Measurements from ENCODE around the gene FAM118A.
"Not testable (repeated sequence)": the region's sequence is repeated elsewhere in the genome, so short reads cannot be mapped to it uniquely, and the experiment has no call there.

The FAM118A gene

DNA sequence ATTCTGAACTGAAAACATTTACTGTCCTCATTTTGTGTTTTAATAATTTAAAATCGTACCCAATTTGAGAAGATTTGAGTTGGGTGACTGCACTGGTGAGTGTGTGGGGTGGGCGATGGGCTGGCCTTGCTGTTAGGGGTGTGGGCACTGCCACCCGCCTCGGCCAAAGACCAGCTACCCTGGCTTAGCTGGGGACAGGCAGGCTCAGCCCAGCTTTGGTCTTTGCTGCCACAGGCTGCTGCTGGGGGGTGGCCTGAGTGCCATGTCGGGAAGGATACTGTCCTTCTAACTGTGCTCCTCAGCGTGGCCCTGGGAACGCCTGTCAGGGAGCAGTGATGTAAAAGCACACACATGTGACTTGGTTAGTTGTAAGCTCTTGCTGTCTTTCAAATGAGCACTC lies 22.3 kb downstream of the FAM118A start:
- DNase-seq: no peak

DNA sequence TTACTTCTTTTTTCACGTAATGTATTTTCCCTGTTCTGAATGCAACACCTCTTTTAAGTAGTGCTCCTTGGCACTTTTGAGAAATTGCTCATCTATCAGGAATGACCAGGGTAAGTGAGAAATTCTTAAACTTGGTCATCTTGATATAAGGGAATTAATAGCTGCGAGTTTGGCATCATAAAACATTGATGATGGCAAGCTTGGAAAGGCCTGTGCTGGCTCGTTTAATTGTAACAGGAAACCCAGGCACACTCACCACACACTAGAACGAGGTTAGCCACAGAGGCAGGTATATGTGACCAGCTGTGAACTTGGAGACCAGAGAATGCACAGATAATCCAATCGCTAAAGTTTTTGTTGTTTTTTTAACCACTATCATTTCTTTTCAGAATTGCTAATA lies 24.3 kb downstream of the FAM118A start:
- no peak for DNase-seq

DNA sequence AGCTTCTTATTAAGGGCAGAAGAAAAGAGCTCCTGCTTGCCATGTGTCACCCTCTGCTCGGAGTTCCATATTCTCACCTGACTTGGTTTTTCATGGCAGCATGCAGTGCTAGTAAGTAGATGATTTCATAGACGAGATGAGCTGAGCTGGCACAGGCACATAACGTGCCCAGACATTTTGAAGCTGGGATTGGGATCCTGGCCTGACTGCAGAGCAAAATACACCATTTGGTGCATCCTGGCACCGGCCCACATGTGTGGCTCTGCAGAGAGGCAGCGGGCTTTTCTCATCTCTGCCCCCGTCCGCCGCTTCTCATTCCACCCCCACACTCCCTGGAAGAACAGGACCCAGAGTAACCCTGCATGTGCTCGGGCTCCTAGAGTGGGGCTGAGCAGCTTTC lies 24.8 kb downstream of the FAM118A start:
- no peak for DNase-seq

DNA sequence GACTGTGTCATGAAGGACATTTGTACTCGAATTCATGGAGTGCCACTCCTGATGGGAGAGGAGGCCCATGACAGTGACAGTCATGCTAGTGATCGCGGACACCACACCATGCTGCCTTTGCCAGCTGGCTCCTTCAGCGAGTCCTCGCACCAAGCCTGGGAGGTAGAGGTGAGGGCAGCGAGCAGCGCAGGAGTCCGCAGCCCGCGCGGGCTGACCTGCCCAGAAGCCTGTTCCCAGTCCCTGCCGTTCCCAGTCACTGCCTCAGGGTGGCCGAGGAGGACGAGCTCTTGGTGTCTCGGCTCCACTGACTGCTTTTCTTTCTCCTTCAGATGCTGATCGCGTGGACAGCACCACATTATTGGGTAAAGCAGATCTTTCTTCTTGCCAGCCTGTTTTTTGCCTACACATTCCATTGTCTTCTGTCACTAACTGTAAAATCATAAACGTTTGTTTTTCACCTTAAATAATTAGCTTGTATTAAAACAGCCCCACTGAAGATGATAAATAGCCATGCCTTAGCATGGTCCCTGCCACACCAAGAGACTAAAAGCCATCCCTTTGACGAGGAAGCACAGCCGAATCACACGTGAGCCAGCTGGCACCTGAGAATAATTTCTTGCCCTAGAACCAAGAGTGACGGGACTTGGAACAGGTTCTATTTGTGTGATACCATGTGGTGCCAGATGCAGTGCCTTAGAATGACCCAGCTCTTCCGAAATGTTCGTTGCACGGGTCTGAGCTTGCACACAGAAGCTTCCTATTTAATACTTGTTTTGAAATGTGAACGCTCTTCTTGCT lies 25.5 kb downstream of the FAM118A start:
- no peak for DNase-seq

DNA sequence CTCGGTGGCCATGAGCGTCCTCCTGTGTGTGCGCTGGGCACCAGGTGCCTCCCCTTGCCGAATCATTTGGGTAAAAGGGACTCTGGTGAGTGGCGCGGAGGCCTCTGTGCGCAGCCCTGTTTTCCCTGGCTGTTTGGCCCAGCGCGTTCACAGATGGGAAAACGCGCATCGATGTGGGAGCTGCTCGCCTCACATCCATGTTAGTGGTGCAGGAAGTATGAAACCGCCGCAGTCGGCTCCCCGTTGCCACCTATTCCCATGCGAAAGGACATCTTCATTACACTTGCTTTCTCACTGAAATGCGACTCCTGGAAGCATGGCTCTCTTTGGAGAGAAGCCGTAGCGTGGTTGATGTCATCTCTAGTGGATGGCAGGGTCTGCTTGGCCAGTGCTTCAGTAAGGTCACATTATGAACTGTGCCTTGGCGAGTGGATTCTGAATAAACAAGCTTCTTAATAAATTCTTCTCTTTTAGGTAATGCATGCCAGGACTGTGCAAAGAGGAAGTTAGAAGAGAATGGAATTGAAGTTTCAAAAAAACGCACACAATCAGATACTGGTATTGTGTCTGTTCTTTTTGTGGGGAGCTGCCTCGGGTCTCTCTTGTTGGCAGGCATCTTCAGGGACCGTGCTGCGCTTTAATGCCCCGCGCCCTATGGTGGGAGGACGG lies 26.3 kb downstream of the FAM118A start:
- DNase-seq: no peak

DNA sequence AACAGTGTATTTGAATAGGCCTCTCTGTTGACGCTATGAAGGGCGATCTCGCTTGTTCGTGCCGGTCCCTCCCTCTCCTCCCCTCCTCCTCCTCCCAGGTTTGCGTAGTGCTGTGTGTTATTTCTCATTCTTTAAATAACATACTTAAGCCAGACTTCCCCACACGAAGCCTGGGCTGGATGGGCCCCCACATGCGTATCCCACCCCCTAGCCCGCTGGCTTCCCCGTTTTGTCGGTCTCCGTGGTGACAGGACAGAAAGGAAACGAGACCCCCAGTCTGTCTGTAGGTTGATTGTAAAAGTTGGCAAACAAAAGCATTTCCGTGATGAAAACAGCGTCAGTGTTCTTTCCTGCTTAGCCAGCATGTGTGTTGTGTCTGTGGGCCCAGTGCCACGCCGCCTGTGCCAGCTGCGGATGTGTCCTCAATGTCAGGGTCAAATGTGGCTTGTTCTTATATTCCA lies 27.3 kb downstream of the FAM118A start:
- no peak for DNase-seq

DNA sequence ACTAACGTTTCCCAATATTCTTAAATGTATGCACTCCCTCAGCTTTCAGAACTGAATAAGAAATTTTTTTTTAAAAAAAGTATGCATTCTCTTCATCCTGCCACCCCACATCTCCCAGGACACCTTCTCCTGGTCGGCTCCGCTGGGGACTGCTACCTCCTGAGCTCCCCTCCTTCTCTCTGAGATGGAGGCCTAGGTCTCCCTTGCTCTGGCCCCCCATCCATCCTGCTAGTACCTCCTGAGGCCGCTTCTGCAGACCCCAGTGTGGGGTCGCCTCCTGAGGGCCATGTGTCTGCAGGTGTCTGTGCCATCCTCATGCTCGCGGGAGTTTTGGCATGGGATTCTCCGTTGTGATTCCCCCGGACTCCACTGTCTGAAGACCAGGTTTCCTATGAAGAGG lies 27.8 kb downstream of the FAM118A start:
- DNase-seq: no peak

DNA sequence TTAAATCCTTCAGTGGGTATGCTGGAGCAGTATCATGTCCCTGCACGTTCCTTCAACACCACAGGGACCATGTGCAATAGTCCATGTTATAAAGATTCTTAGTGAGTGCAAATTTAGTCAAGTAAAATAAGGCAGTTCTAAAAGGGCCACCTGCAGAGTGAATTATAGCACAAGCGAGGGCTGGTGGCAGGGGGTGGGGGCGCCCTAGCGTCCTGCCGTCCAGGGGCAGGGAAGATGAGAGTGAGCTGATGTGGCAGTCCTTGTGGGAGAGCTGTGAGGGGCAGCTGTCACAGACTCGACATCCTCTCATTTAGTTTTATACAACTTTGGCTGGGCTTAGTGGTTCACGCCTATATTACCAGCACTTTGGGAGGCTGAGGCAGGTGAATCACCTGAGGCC lies 29.1 kb downstream of the FAM118A start:
- no peak for DNase-seq

DNA sequence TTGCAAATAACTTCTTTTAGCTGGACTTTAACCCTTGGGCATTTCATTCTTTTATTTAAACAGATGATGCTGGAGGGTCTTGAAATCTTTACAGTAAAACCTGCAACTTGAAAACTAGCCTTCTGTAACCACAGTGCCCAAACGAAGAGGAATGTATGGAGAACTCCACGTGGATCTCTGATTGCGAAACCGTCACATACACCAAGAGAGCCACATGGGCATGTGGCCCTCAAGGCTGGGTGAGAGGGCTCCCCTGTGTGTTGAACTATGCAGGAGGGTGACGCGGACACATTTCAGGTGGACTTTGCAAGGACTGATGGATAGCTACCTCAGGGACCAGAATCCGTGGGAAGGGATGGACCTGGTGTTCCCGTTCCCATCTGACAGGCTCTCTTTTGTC lies 30.6 kb downstream of the FAM118A start:
- no peak for DNase-seq

DNA sequence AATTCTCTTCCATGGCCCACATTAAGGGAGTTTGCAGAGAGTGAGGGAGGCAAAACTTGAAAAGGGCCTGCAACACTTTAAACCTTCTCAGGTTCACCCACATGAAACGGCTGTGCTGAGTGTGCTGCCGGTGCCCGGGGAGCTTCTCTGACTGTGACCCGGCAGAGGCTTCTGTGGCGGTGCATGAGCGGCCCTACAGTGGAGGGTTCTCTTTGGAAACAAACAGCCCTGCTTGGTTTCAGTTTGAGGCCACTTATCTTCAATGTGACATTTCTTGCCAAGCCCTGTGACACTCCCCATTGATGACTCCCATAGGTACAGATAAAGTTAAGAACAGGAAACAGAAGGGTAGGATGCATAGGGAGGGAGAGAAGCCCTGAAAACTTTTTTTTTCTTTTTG lies 31.8 kb downstream of the FAM118A start:
- DNase-seq: no peak

DNA sequence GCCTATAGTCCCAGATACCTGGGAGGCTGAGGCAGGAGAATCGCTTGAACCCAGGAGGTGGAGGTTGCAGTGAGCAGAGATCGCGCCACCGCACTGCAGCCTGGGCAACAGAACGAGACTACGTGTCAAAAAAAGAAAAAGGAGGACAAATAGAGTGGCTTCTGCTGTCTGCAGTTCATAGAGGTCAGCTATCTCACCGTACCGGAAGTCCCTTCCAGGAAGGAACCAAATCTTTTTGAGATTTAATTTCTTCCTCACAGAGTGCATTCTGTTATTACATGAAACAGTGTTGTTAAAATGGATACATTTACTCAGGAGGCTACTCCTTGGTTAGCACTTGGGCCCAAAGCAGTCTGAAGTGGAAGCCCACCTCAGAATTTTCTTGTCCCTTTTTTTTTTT lies 33.4 kb downstream of the FAM118A start:
- no peak for DNase-seq

DNA sequence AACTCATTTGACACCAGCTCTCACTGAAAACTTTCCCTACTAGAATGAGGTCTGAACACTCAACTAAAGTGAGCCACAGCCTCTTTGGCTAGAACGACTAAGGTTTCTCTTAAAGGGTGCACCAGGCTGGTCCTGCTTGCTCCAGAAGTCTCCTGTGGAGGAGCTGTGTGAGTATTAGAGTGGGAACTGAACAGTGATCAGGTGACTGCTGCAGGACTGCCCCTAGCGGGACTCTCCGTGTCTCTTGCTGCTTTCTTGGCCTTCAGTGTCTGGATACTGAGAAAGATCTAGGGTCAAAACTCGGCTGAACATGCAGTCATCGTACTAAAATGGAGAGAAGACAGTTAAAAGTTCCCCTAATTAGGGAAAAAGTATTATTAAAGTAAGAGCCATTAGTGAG lies 34.6 kb downstream of the FAM118A start:
- DNase-seq: no peak

DNA sequence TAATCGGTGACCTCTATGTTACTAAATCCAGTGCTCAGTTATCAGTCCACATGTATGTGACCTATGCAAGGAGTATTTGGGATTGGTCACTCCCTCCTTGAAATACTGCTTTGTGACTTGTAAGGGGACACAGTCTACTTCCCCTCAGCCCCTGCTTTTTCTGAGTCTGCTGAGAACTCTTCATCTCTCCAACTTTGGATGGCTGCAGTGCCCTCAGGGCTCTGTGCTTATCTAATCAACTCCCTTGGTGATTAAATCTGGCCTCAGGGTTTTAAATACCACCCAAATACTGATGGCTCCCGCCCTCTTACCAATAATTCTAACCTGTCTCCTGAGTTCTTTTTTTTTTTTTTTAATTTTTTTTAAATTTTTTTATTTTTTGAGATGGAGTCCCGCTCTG lies 40.2 kb downstream of the FAM118A start:
- no peak for DNase-seq

DNA sequence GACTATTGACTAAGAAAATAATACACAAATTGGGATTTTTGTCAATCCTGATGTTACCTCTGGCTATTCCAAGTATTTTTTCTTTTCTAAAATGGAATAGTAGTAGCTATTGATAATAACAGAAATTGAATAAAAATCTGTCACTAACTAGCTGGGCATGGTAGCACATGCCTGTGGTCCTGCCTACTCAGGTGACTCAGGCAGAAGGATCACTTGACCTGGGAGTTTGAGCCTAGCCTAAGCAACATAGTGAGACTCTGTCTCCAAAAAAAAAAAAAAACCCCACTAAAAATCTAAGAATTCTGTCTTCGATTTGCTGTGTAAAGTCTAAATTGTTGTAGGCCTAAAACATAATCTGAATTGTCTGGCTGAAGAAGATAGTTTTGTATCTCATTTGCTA lies 42.2 kb downstream of the FAM118A start:
- no peak for DNase-seq

DNA sequence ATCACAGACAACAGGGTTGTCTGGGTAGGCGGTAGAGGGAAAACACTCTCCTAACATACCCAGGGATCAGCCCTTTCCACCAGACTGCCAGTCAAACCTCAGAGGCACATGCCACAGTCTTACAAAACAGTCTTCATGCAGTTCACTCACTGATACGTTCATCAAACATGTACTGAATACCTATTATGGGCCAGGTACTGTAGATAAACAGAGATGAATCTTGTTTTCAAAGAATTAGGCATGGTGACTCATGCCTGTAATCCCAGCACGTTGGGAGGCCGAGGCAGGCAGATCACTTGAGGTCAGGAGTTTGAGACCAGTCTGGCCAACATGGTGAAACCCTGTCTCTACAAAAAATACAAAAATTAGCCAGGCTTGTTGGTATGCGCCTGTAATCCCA lies 43.0 kb downstream of the FAM118A start:
- not testable (repeated sequence) for DNase-seq

DNA sequence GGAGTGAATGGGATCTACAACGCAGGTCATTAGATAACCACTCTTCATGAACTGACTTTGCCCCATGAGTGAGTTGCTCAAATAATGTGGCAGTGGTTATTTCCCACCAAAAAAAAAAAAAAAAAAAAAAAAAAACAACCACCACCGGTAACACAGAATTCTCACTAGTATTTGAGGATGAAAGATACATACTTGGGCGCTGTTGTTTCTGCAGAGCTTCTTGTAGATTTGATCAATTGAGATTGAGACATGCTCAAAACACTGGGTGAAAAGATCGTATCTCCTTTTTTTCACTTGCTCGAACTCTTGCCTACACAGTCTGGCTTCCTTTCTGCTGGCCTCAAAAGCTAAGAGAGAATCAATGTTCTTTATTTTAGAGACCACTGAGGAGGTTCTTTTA lies 44.1 kb downstream of the FAM118A start:
- DNase-seq: no peak

DNA sequence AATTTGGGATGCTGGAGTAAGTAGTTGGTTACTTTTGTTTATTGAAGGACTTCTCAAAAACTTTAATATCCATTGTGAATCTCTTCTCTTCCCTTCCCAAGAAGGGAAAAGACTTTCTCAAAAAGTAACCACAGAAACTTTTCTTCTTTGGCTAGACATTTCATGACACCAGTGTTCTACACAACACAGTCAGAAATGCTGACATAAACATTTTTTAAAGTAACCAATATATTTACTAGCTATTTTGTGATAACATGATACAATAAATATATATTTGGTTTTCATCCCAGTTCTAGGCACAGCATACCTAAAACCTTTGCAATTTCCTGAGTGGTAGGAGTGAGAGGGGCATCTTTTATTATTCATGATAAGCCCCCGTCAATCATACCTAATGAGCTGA lies 47.8 kb downstream of the FAM118A start:
- no peak for DNase-seq

DNA sequence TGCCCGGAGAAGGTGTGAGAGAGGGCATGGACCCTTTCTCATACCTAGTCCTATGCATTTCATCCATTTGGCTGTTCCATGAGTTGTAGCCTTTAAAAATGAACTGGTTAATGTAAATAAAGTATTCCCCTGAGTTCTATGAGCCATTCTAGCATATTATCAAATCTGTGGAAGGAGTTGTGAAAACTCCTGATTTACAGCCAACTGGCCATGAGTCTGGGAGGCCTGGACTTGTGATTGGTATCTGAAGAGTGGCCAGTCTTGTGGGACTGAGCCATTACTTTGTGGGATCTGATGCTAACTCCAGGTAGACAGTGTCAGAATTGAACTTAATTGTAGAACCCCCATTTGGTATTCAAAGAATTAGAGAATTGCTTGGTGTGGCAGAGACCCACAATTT lies 48.4 kb downstream of the FAM118A start:
- DNase-seq: no peak

DNA sequence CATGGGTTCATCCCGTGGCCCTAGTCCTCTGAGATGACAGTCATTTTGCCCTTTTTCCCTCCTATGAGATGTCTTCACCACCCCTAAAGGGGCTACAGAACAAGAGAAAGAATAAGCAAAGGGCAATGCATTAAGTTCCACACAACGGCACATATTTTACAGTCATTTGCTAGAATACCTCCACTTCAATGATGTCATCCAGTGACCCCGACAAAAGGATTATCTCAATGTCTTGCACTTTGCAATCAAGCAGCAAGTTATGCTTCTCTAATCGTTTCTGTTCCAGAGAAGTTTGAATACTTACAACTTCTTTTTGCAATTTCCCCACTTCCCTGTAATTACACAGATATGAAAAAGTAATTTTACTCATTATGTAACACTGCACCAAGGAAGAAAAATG lies 49.9 kb downstream of the FAM118A start:
- no peak for DNase-seq

DNA sequence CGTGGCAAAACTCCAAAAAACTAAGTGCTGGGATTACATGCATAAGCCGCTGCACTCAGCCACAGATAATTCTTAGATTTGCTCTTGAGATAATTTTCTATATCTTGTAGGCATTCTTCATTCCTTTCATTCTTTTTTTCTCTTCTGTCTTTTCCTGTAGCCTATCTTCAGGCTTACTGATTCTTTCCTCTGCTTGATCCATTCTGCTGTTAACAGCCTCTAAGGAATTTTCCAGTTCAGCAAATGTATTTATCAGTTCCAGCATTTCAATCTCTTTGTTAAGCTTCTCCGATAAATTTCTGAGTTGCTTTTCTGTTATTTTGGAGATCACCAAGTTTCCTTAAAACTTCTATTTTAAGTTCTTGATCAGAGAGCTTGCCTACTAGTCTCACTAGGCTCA lies 57.0 kb downstream of the FAM118A start:
- no peak for DNase-seq

DNA sequence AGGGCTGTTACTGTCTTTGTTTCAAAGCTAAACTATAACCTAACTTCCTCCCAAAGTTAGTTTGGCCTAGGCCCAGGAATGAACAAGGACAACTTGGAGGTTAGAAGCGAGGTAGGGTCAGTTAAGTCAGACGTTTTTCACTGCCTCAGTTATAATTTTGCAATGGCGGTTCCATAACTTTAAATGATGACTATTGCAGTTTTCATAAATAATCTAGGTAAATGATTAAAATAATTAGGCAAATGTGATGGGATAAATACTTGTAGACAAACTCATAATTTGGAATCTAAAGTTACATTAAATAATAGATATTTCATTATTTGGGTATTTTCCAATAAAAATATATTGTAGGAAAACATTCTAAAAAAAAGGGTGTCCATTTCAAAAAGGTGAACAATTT lies 63.9 kb downstream of the FAM118A start:
- not testable (repeated sequence) for DNase-seq

DNA sequence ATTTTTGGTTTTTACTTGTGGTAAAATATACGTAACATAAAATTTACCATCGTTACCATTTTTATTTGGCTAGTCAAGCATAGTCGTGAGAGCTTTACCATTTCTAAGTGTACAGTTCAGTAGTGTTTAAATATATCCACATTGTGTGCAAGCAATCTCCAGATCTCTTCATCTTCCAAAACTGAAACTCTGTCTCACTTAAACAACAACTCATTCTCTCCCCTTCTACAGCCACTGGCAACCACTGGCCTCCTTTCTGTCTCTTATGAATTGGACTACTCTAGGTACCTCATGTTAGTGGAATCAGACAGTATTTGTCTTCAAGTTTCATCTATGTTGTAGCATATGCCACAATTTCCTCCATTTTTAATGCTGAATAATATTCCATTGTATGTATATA lies 66.3 kb downstream of the FAM118A start:
- DNase-seq: no peak

DNA sequence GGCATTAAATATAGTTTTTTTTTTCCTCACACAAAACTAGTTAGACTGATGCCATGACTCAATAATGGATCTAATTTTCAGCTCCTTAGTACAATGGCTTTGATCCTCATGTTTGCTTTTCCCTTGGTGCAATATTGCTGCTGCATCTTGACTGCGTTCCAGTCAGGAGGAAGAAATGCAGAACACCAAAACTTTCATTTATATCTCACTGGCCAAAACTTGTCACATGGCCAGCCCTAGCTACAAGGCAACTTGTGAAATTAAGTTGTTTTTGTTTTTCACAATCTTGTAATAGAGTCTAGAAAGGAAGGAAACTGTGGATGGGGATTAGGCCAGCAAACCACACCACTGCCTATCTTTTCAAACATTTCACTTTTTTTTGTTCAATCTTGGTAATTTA lies 67.0 kb downstream of the FAM118A start:
- no peak for DNase-seq

DNA sequence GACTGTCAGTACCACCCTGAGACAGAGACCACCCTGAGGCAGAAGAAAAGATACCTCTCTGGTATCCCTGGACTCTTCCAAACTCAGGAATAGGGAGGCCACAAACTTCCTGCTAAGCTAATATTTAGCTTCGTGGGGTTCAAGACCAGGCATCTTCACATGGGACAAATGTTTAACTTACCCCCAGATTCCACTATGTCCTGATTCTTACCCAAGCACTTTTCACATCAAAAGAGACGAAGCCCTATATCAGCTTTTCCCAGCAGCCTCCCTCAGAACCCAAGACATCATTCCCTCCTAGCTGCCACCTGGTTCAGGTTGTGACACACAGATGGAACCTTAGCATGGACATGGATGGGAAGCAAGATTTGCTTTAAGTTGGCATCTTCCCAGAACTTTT lies 71.6 kb downstream of the FAM118A start:
- no peak for DNase-seq

DNA sequence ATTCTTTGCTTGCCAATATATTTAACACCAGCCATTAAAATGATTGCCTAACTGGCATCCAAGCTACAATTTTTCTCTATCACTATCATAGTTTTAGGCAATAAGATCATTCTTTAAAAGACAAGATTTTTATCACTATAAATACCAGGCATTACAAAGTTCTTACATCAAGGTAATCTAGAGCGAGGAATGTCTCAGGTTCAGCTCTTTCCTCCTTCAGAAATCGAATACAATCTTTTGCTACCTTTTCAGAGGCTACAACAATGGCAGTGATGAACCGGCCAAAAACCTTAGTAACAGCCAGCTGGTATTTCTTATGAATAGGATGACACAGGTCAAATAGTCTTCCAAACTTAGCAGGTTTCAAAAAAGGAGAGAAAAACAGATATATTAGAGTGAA lies 79.8 kb downstream of the FAM118A start:
- no peak for DNase-seq
